Vagina (tissue), 2 donors: ENCODE measurements around the gene CEBPE.

Source experiments
- POLR2AphosphoS5 ChIP-seq, 2 donors: sonication (generic); formaldehyde crosslinking; IDR thresholded peaks; one replicate each; pipeline ENCODE4 v1.9.0; 2017; ENCODE audit warnings: antibody characterized with exemption in 2 of 2, mild to moderate bottlenecking in 2 of 2, low read depth in 1 of 2; ENCODE audit not compliant: insufficient read depth in 1 of 2
- TF ChIP-seq, protein P1 (sequence below), 3 experiments: fragments of 450-650 bp in 2 of 3; fragments of 200-600 bp in 1 of 3; sonication (generic) in 1 of 3; IDR thresholded peaks; one replicate each; pipeline ENCODE4 v1.5.1; 2017 to 2019; ENCODE audit warnings: antibody characterized with exemption in 3 of 3, mild to moderate bottlenecking in 2 of 3, moderate library complexity in 2 of 3

- no peak for TF ChIP-seq POLR2AphosphoS5 (IDR thresholded peaks at IDR 0.05; ENCODE audit: insufficient read depth in 1 of 2, low read depth in 1 of 2)
- TF ChIP-seq, protein P1, sequence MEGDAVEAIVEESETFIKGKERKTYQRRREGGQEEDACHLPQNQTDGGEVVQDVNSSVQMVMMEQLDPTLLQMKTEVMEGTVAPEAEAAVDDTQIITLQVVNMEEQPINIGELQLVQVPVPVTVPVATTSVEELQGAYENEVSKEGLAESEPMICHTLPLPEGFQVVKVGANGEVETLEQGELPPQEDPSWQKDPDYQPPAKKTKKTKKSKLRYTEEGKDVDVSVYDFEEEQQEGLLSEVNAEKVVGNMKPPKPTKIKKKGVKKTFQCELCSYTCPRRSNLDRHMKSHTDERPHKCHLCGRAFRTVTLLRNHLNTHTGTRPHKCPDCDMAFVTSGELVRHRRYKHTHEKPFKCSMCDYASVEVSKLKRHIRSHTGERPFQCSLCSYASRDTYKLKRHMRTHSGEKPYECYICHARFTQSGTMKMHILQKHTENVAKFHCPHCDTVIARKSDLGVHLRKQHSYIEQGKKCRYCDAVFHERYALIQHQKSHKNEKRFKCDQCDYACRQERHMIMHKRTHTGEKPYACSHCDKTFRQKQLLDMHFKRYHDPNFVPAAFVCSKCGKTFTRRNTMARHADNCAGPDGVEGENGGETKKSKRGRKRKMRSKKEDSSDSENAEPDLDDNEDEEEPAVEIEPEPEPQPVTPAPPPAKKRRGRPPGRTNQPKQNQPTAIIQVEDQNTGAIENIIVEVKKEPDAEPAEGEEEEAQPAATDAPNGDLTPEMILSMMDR (IDR thresholded peaks at IDR 0.05) = no peak
These were observed 10.8 kb upstream of the CEBPE start for GRCh38 chr14:23129759-23130316.
